ENCODE results near the gene TPO. TPM values are rescaled to one million over a fixed set of nuclear protein-coding genes. Genes with fewer than 3 reads are reported as not detected.
"Not testable (repeated sequence)": the region's sequence is repeated elsewhere in the genome, so short reads cannot be mapped to it uniquely, and the experiment has no call there.

The TPO gene
- total RNA-seq, 1 experiment from 2014 or later, result not detected

DNA sequence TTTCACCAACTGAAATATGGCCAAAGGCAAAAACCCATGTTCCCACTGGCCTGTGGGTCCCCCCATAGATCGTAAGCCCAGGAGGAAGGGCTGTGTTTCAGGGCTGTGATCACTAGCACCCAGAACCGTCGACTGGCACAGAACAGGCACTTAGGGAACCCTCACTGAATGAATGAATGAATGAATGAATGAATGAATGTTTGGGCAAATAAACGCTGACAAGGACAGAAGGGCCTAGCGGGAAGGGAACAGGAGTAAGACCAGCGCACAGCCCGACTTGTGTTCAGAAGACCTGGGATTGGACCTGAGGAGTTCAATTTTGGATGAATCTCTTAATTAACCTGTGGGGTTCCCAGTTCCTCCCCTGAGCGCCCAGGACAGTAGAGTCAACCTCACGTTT is 76.2 kb downstream of the TPO start:
- Histone ChIP-seq H3K36me3 (ENCODE audit: low read depth) (no peaks in the 10 kb centered on the region), H4K20me1 (ENCODE audit: insufficient read depth) (no peaks in the 10 kb centered on the region), H3K27ac (no peak overlapping the region), H3K9me3 (ENCODE audit: insufficient read depth, low read depth) (no peaks in the 10 kb centered on the region), H3K79me2 (ENCODE audit: low read depth) (no peaks in the 10 kb centered on the region), H3F3A (ENCODE audit: insufficient read depth, low read depth) (no peaks in the 10 kb centered on the region), H3K4me1 (replicated peaks; ENCODE audit: insufficient read depth) (no peaks in the 10 kb centered on the region), H2AFZ (no peak overlapping the region), H3K9me2 (ENCODE audit: insufficient read depth) (no peaks in the 10 kb centered on the region), H3K27me3 (ENCODE audit: insufficient read depth, low read depth) (peaks cover 91% of the 10 kb centered on the region), H3K4me3 (no peak overlapping the region), H3K4me2 (no peak overlapping the region)
- DNase-seq, result no peak
- POLR2A ChIA-PET (ENCODE audit: unreplicated experiment), result no interaction called here
- CTCF ChIA-PET, result no interaction called here
- BruUV-seq (replicated peaks), result no TSS peak
- TF ChIP-seq, protein P1, sequence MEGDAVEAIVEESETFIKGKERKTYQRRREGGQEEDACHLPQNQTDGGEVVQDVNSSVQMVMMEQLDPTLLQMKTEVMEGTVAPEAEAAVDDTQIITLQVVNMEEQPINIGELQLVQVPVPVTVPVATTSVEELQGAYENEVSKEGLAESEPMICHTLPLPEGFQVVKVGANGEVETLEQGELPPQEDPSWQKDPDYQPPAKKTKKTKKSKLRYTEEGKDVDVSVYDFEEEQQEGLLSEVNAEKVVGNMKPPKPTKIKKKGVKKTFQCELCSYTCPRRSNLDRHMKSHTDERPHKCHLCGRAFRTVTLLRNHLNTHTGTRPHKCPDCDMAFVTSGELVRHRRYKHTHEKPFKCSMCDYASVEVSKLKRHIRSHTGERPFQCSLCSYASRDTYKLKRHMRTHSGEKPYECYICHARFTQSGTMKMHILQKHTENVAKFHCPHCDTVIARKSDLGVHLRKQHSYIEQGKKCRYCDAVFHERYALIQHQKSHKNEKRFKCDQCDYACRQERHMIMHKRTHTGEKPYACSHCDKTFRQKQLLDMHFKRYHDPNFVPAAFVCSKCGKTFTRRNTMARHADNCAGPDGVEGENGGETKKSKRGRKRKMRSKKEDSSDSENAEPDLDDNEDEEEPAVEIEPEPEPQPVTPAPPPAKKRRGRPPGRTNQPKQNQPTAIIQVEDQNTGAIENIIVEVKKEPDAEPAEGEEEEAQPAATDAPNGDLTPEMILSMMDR (conservative IDR thresholded peaks at IDR 0.05), result no peak
- TF ChIP-seq EZH2 (IDR thresholded peaks at IDR 0.05; ENCODE audit: low read depth), result no peak
- intact Hi-C loops (cut with micrococcal nuclease; ENCODE audit: unreplicated experiment), result no loop called here

DNA sequence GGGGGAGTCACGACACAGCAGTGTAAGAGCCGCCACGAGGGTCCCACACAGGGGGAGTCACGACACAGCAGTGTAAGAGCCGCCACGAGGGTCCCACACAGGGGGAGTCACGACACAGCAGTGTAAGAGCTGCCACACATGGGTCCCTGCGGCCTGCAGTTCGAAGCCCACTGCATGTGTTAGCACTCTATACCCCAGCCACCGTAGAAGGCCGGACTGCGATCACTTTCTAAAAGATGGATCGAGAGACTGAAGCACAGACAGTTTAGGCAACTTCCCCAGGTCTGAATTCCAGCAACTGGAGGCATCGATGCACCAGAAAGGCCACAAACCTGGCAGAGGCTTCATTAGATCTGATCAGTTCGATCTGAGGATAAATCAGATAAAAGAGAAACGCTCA is 77.1 kb downstream of the TPO start:
- H3K27ac ChIP-seq; H2AFZ ChIP-seq; H3K36me3 ChIP-seq (ENCODE audit: low read depth); H3K4me1 ChIP-seq (replicated peaks; ENCODE audit: insufficient read depth); BruUV-seq (replicated peaks); H3K9me2 ChIP-seq (ENCODE audit: insufficient read depth); H3K4me2 ChIP-seq; H3K79me2 ChIP-seq (ENCODE audit: low read depth); H3F3A ChIP-seq (ENCODE audit: insufficient read depth, low read depth); POLR2A ChIA-PET (ENCODE audit: unreplicated experiment); H3K9me3 ChIP-seq (ENCODE audit: insufficient read depth, low read depth); DNase-seq; H3K4me3 ChIP-seq; intact Hi-C loops (cut with micrococcal nuclease; ENCODE audit: unreplicated experiment); H4K20me1 ChIP-seq (ENCODE audit: insufficient read depth); CTCF ChIA-PET: not testable (repeated sequence)
- H3K27me3 ChIP-seq (ENCODE audit: insufficient read depth, low read depth), result peaks cover 92% of the 10 kb centered on the region

DNA sequence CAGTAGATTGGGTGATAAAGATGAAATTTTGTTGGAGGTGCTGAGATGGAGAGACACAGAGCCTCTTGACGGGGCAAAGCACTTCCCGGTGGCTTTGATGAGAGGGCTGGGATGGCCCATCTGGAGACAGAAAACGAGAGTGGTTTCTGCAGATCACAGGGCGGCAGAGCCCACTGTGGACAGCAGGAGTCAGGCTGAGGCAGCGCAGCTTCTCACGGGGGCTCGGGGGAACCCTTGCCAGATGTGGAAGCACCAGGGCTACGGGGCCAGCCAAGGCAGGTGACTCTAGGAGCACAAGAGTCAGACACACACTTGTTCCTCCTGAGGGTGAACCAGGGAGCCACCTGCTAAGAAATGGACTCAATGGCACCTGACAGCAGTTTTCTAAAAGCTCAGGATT is 78.5 kb downstream of the TPO start:
- Histone ChIP-seq H3K27me3 (ENCODE audit: insufficient read depth, low read depth) (peaks cover 92% of the 10 kb centered on the region), H3K4me2 (no peak overlapping the region), H3K27ac (no peak overlapping the region), H4K20me1 (ENCODE audit: insufficient read depth) (no peaks in the 10 kb centered on the region), H2AFZ (no peak overlapping the region), H3K9me3 (ENCODE audit: insufficient read depth, low read depth) (no peaks in the 10 kb centered on the region), H3K4me1 (replicated peaks; ENCODE audit: insufficient read depth) (no peaks in the 10 kb centered on the region), H3K79me2 (ENCODE audit: low read depth) (no peaks in the 10 kb centered on the region), H3F3A (ENCODE audit: insufficient read depth, low read depth) (no peaks in the 10 kb centered on the region), H3K9me2 (ENCODE audit: insufficient read depth) (no peaks in the 10 kb centered on the region), H3K36me3 (ENCODE audit: low read depth) (no peaks in the 10 kb centered on the region), H3K4me3 (no peak overlapping the region)
- ChIA-PET POLR2A (ENCODE audit: unreplicated experiment) (no interaction called here), CTCF (no interaction called here)
- TF ChIP-seq EZH2 (IDR thresholded peaks at IDR 0.05; ENCODE audit: low read depth), result no peak
- TF ChIP-seq, protein P1 (conservative IDR thresholded peaks at IDR 0.05), result no peak
- BruUV-seq (replicated peaks), result no TSS peak
- no peak for DNase-seq
- intact Hi-C loops (cut with micrococcal nuclease; ENCODE audit: unreplicated experiment), result no loop called here

DNA sequence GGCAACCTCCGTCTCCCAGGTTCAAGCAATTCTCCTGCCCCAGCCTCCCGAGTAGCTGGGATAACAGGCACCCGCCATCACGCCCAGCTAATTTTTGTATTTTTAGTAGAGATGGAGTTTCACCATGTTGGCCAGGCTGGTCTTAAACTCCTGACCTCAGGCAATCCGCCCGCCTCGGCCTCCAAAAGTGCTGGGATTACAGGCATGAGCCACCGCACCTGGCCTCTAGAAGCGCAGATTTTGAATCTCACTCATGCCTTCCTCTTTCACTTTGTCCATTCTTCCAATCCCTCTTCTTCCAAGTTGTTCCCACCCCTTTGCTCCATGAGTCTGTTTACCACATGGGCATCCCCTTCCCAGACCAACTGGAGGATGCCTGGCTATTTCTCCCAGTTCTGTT is 79.0 kb downstream of the TPO start:
- H3K4me3 ChIP-seq; H4K20me1 ChIP-seq (ENCODE audit: insufficient read depth); POLR2A ChIA-PET (ENCODE audit: unreplicated experiment); H3K36me3 ChIP-seq (ENCODE audit: low read depth); H3K27ac ChIP-seq; DNase-seq; H2AFZ ChIP-seq; H3K9me3 ChIP-seq (ENCODE audit: insufficient read depth, low read depth); H3F3A ChIP-seq (ENCODE audit: insufficient read depth, low read depth); intact Hi-C loops (cut with micrococcal nuclease; ENCODE audit: unreplicated experiment); H3K9me2 ChIP-seq (ENCODE audit: insufficient read depth); H3K4me2 ChIP-seq; BruUV-seq (replicated peaks); H3K4me1 ChIP-seq (replicated peaks; ENCODE audit: insufficient read depth); H3K79me2 ChIP-seq (ENCODE audit: low read depth); CTCF ChIA-PET: not testable (repeated sequence)
- peaks cover 92% of the 10 kb centered on the region for H3K27me3 ChIP-seq (ENCODE audit: insufficient read depth, low read depth)
